VCaP (cell line): Measurements from ENCODE around the gene NT5C1B.

Source experiments
- H3K27ac ChIP-seq: fragments of 450-650 bp; 2 replicates; pipeline ENCODE4 v1.5.1; 2017
- CTCF ChIP-seq: fragments of 450-650 bp; conservative IDR thresholded peaks from 2 replicates; pipeline ENCODE4 v1.5.1; 2017; ENCODE audit warnings: mild to moderate bottlenecking, moderate library complexity

The NT5C1B gene

GRCh38 chr2:18516112-18516511 lies 73.3 kb downstream of the NT5C1B start:
- no peak for TF ChIP-seq CTCF

GRCh38 chr2:18514526-18515461 lies 74.6 kb downstream of the NT5C1B start:
- TF ChIP-seq CTCF, result no peak
- H3K27ac ChIP-seq, result no peak overlapping the region

More at GRCh38 chr2:18516112-18516511, 73.3 kb downstream of the NT5C1B start:
- H3K27ac ChIP-seq, result no peak overlapping the region
